NCI-H2081 (cell line): ENCODE data around the gene SFTPB.
"Not testable (repeated sequence)": the region's sequence is repeated elsewhere in the genome, so short reads cannot be mapped to it uniquely, and the experiment has no call there.

ENCODE experiments used
- DNase-seq, 2 experiments: peaks; one replicate each; lab custom pipeline; 2025; lab: John Stamatoyannopoulos, UW

Gene SFTPB

GRCh38 chr2:85668009-85668856 lies at the start of gene SFTPB:
SFTPB (minus strand) TSS chr2:85668199; CDS start chr2:85668183, 16 bp downstream.
- no peak for DNase-seq

GRCh38 chr2:85717308-85718008 lies 49.5 kb upstream of the SFTPB start:
- no peak for DNase-seq

GRCh38 chr2:85716346-85716914 lies 48.4 kb upstream of the SFTPB start:
- DNase-seq, result no peak

- no peak for DNase-seq
Observed at GRCh38 chr2:85714841-85715240, 46.8 kb upstream of the SFTPB start.

- not testable (repeated sequence) for DNase-seq
Observed at GRCh38 chr2:85714421-85714820, 46.4 kb upstream of the SFTPB start.

- no peak for DNase-seq
Observed at GRCh38 chr2:85713836-85714235, 45.8 kb upstream of the SFTPB start.

GRCh38 chr2:85712849-85713612 lies 45.0 kb upstream of the SFTPB start:
- DNase-seq, result no peak

- no peak for DNase-seq
Observed at GRCh38 chr2:85712336-85712735, 44.3 kb upstream of the SFTPB start.

- DNase-seq, result no peak
Observed at GRCh38 chr2:85711578-85712060, 43.6 kb upstream of the SFTPB start.

GRCh38 chr2:85710687-85711577 lies 42.9 kb upstream of the SFTPB start:
- DNase-seq, result no peak

- DNase-seq, result no peak
Observed at GRCh38 chr2:85709401-85709811, 41.4 kb upstream of the SFTPB start.

GRCh38 chr2:85708641-85709040 lies 40.6 kb upstream of the SFTPB start:
- no peak for DNase-seq

GRCh38 chr2:85707304-85707703 lies 39.3 kb upstream of the SFTPB start:
- DNase-seq, result peak; percentile 58 to 80

GRCh38 chr2:85706599-85707296 lies 38.7 kb upstream of the SFTPB start:
- no peak for DNase-seq

GRCh38 chr2:85706063-85706462 lies 38.1 kb upstream of the SFTPB start:
- DNase-seq, result no peak

- no peak for DNase-seq
Observed at GRCh38 chr2:85705680-85706039, 37.7 kb upstream of the SFTPB start.

GRCh38 chr2:85704800-85705679 lies 37.0 kb upstream of the SFTPB start:
- no peak for DNase-seq

- DNase-seq, result no peak
Observed at GRCh38 chr2:85704038-85704437, 36.0 kb upstream of the SFTPB start.

- DNase-seq, result no peak
Observed at GRCh38 chr2:85703329-85703728, 35.3 kb upstream of the SFTPB start.
